Effector memory CD4-positive, alpha-beta T cell (primary cell): ENCODE results near the gene ATG7.
"Not testable (repeated sequence)": the region's sequence is repeated elsewhere in the genome, so short reads cannot be mapped to it uniquely, and the experiment has no call there.

Experiments used
- DNase-seq, 3 donors: peaks; one replicate each; pipeline ENCODE4 v3.0.0-alpha.2; 2020
- H3K27ac ChIP-seq: 2 replicates; pipeline ENCODE4 v1.7.0; 2013; ENCODE audit warnings: mild to moderate bottlenecking, low read length, moderate library complexity; ENCODE audit not compliant: insufficient read depth, poor library complexity, severe bottlenecking
- H3K27me3 ChIP-seq: replicated peaks from 2 replicates; pipeline ENCODE4 v1.7.0; 2013; ENCODE audit warnings: mild to moderate bottlenecking, low read length; ENCODE audit not compliant: insufficient read depth, control insufficient read depth, poor library complexity, severe bottlenecking
- H3K36me3 ChIP-seq: 2 replicates; pipeline ENCODE4 v1.7.0; 2013; ENCODE audit warnings: mild to moderate bottlenecking, low read length, moderate library complexity; ENCODE audit not compliant: control insufficient read depth, insufficient read depth
- H3K4me1 ChIP-seq: 2 replicates; pipeline ENCODE4 v1.7.0; 2013; ENCODE audit warnings: low read length, mild to moderate bottlenecking; ENCODE audit not compliant: control insufficient read depth, insufficient read depth, poor library complexity, severe bottlenecking
- H3K4me3 ChIP-seq: 2 replicates; pipeline ENCODE4 v1.7.0; 2013; ENCODE audit warnings: low read length, low read depth, mild to moderate bottlenecking; ENCODE audit not compliant: insufficient read depth, poor library complexity, severe bottlenecking
- H3K9me3 ChIP-seq: 2 replicates; pipeline ENCODE4 v1.7.0; 2013; ENCODE audit warnings: mild to moderate bottlenecking, low read length, moderate library complexity; ENCODE audit not compliant: control insufficient read depth

ATG7 gene

GRCh38 chr3:11480663-11481298 lies 208.6 kb downstream of the ATG7 start:
- Histone ChIP-seq H3K27ac (no peak overlapping the region), H3K36me3 (no peaks in the 10 kb centered on the region), H3K4me3 (no peak overlapping the region), H3K4me1 (no peaks in the 10 kb centered on the region), H3K9me3 (no peaks in the 10 kb centered on the region), H3K27me3 (no peaks in the 10 kb centered on the region)
- no peak for DNase-seq

- Histone ChIP-seq H3K4me3 (no peak overlapping the region), H3K36me3 (no peaks in the 10 kb centered on the region), H3K27me3 (no peaks in the 10 kb centered on the region), H3K27ac (no peak overlapping the region), H3K4me1 (no peaks in the 10 kb centered on the region), H3K9me3 (no peaks in the 10 kb centered on the region)
- no peak for DNase-seq
These were observed 209.4 kb downstream of the ATG7 start for GRCh38 chr3:11481556-11481955.

- Histone ChIP-seq H3K27me3 (no peaks in the 10 kb centered on the region), H3K27ac (no peak overlapping the region), H3K36me3 (no peaks in the 10 kb centered on the region), H3K4me1 (no peaks in the 10 kb centered on the region), H3K4me3 (no peak overlapping the region), H3K9me3 (no peaks in the 10 kb centered on the region)
- no peak for DNase-seq
These were observed 209.8 kb downstream of the ATG7 start for GRCh38 chr3:11482021-11482420.

GRCh38 chr3:11488356-11488755 lies 216.2 kb downstream of the ATG7 start:
- H3K4me1 ChIP-seq, H3K4me3 ChIP-seq, H3K27me3 ChIP-seq, H3K36me3 ChIP-seq, DNase-seq, H3K9me3 ChIP-seq, H3K27ac ChIP-seq: not testable (repeated sequence)

- H3K27ac ChIP-seq, result no peak overlapping the region
- no peaks in the 10 kb centered on the region for H3K4me1 ChIP-seq
These were observed 222.1 kb downstream of the ATG7 start for GRCh38 chr3:11494131-11494916.

GRCh38 chr3:11495948-11496557 lies 223.9 kb downstream of the ATG7 start:
- Histone ChIP-seq H3K36me3 (no peaks in the 10 kb centered on the region), H3K4me1 (no peaks in the 10 kb centered on the region), H3K4me3 (no peak overlapping the region), H3K27ac (no peak overlapping the region), H3K9me3 (no peaks in the 10 kb centered on the region), H3K27me3 (no peaks in the 10 kb centered on the region)
- DNase-seq, result no peak

More at GRCh38 chr3:11494131-11494916, 222.1 kb downstream of the ATG7 start:
- H3K36me3 ChIP-seq, result no peaks in the 10 kb centered on the region
- no peak overlapping the region for H3K4me3 ChIP-seq
- H3K27me3 ChIP-seq, result no peaks in the 10 kb centered on the region
- no peak for DNase-seq
- no peaks in the 10 kb centered on the region for H3K9me3 ChIP-seq

- H3K27me3 ChIP-seq, result no peaks in the 10 kb centered on the region
- H3K9me3 ChIP-seq, result no peaks in the 10 kb centered on the region
- DNase-seq, result no peak
- H3K27ac ChIP-seq, result no peak overlapping the region
- H3K4me3 ChIP-seq, result no peak overlapping the region
- H3K4me1 ChIP-seq, result no peaks in the 10 kb centered on the region
- no peaks in the 10 kb centered on the region for H3K36me3 ChIP-seq
These were observed 226.0 kb downstream of the ATG7 start for GRCh38 chr3:11498177-11498576.

- Histone ChIP-seq H3K27me3 (no peaks in the 10 kb centered on the region), H3K36me3 (no peaks in the 10 kb centered on the region), H3K4me1 (no peaks in the 10 kb centered on the region), H3K9me3 (no peaks in the 10 kb centered on the region), H3K4me3 (no peak overlapping the region), H3K27ac (no peak overlapping the region)
- no peak for DNase-seq
These were observed 226.4 kb downstream of the ATG7 start for GRCh38 chr3:11498646-11499045.

- DNase-seq, result no peak
- H3K4me3 ChIP-seq, result no peak overlapping the region
- H3K9me3 ChIP-seq, result no peaks in the 10 kb centered on the region
- H3K4me1 ChIP-seq, result no peaks in the 10 kb centered on the region
- H3K27ac ChIP-seq, result no peak overlapping the region
- no peaks in the 10 kb centered on the region for H3K36me3 ChIP-seq
- H3K27me3 ChIP-seq, result no peaks in the 10 kb centered on the region
These were observed 226.9 kb downstream of the ATG7 start for GRCh38 chr3:11499144-11499543.

GRCh38 chr3:11502413-11502812 lies 230.2 kb downstream of the ATG7 start:
- not testable (repeated sequence) for H3K9me3 ChIP-seq, H3K27me3 ChIP-seq, H3K4me3 ChIP-seq, DNase-seq, H3K36me3 ChIP-seq, H3K27ac ChIP-seq, H3K4me1 ChIP-seq
